H9 (cell line): Measurements from ENCODE around the gene FANCC. TPM values are rescaled to one million over a fixed set of nuclear protein-coding genes. Genes with fewer than 3 reads are reported as not detected.

Source experiments
- DNase-seq: peaks from one replicate; pipeline ENCODE4 v3.0.0-alpha.2; 2017
- H2AFZ ChIP-seq: one replicate; pipeline ENCODE4 v1.6.1; 2013; ENCODE audit warnings: mild to moderate bottlenecking, low read length, control low read depth, moderate library complexity
- H2AK5ac ChIP-seq: 2 replicates; pipeline ENCODE4 v1.6.1; 2013; ENCODE audit warnings: low read length, control low read depth, mixed read lengths; ENCODE audit not compliant: insufficient read length
- H2BK120ac ChIP-seq: one replicate; pipeline ENCODE4 v1.6.1; 2013; ENCODE audit warnings: low read depth, mild to moderate bottlenecking, low read length, control low read depth, inconsistent platforms; ENCODE audit not compliant: poor library complexity, severe bottlenecking
- H2BK12ac ChIP-seq: 2 replicates; pipeline ENCODE4 v1.6.1; 2013; ENCODE audit warnings: low read length, control low read depth, mixed read lengths, low read depth; ENCODE audit not compliant: insufficient read length
- H2BK15ac ChIP-seq: 2 replicates; pipeline ENCODE4 v1.6.1; 2013; ENCODE audit warnings: low read depth, low read length, control low read depth
- H2BK20ac ChIP-seq: one replicate; pipeline ENCODE4 v1.6.1; 2013; ENCODE audit warnings: low read depth, mild to moderate bottlenecking, low read length, control low read depth, inconsistent platforms; ENCODE audit not compliant: poor library complexity, severe bottlenecking
- H2BK5ac ChIP-seq: 2 replicates; pipeline ENCODE4 v1.6.1; 2013; ENCODE audit warnings: low read length, control low read depth, mixed read lengths; ENCODE audit not compliant: insufficient read length
- H3K14ac ChIP-seq: 2 replicates; pipeline ENCODE4 v1.6.1; 2013; ENCODE audit warnings: low read length, control low read depth; ENCODE audit not compliant: insufficient read depth
- H3K18ac ChIP-seq: 2 replicates; pipeline ENCODE4 v1.6.1; 2013; ENCODE audit warnings: low read depth, mild to moderate bottlenecking, mixed read lengths, low read length, control low read depth; ENCODE audit not compliant: insufficient read length
- H3K23ac ChIP-seq: 2 replicates; pipeline ENCODE4 v1.6.1; 2013; ENCODE audit warnings: low read length, control low read depth, mixed read lengths, low read depth; ENCODE audit not compliant: insufficient read length
- H3K23me2 ChIP-seq: 2 replicates; pipeline ENCODE4 v1.6.1; 2013; ENCODE audit warnings: low read depth, mild to moderate bottlenecking, mixed read lengths, low read length, control low read depth; ENCODE audit not compliant: insufficient read length, poor library complexity, severe bottlenecking
- H3K27ac ChIP-seq: 2 replicates; pipeline ENCODE4 v1.5.1; 2013; ENCODE audit warnings: low read length, control low read depth, mixed read lengths, low read depth; ENCODE audit not compliant: insufficient read length
- H3K27me3 ChIP-seq: 2 replicates; pipeline ENCODE4 v1.6.1; 2013; ENCODE audit warnings: low read length, control low read depth, inconsistent platforms; ENCODE audit not compliant: insufficient read depth
- H3K4ac ChIP-seq: 2 replicates; pipeline ENCODE4 v1.6.1; 2013; ENCODE audit warnings: low read depth, mild to moderate bottlenecking, control low read depth, inconsistent platforms, low read length, moderate library complexity
- H3K4me1 ChIP-seq: 2 replicates; pipeline ENCODE4 v1.6.1; 2013; ENCODE audit warnings: low read length, control low read depth, inconsistent platforms; ENCODE audit not compliant: insufficient read depth
- H3K4me2 ChIP-seq: 2 replicates; pipeline ENCODE4 v1.6.1; 2013; ENCODE audit warnings: low read length, control low read depth, mixed read lengths; ENCODE audit not compliant: insufficient read length, insufficient read depth
- H3K56ac ChIP-seq: 2 replicates; pipeline ENCODE4 v1.6.1; 2013; ENCODE audit warnings: low read depth, mild to moderate bottlenecking, mixed read lengths, low read length, control low read depth; ENCODE audit not compliant: insufficient read length
- H3K79me1 ChIP-seq: 2 replicates; pipeline ENCODE4 v1.6.1; 2013; ENCODE audit warnings: low read depth, mild to moderate bottlenecking, moderate library complexity, low read length, control low read depth, inconsistent platforms; ENCODE audit not compliant: insufficient read depth, poor library complexity, severe bottlenecking
- H3K79me2 ChIP-seq: 2 replicates; pipeline ENCODE4 v1.6.1; 2013; ENCODE audit warnings: low read length, control low read depth, inconsistent platforms; ENCODE audit not compliant: insufficient read depth
- H3K9ac ChIP-seq: 2 replicates; pipeline ENCODE4 v1.6.1; 2013; ENCODE audit warnings: low read length, control low read depth, mixed read lengths; ENCODE audit not compliant: insufficient read length; ENCODE audit errors: extremely low read depth
- H3K9me3 ChIP-seq: one replicate; pipeline ENCODE4 v1.6.1; 2013; ENCODE audit warnings: low read depth, low read length, inconsistent platforms; ENCODE audit not compliant: control insufficient read depth
- H3T11ph ChIP-seq: one replicate; pipeline ENCODE4 v1.6.1; 2013; ENCODE audit warnings: mild to moderate bottlenecking, low read length, control low read depth, inconsistent platforms
- H4K20me1 ChIP-seq: one replicate; pipeline ENCODE4 v1.6.1; 2013; ENCODE audit not compliant: control insufficient read depth, insufficient read length, insufficient read depth
- H4K5ac ChIP-seq: 2 replicates; pipeline ENCODE4 v1.6.1; 2013; ENCODE audit warnings: low read depth, mild to moderate bottlenecking, mixed read lengths, low read length, control low read depth; ENCODE audit not compliant: insufficient read length
- H4K8ac ChIP-seq: replicated peaks from 2 replicates; pipeline ENCODE4 v1.6.1; 2013; ENCODE audit warnings: low read length, control low read depth, mixed read lengths, low read depth; ENCODE audit not compliant: insufficient read length
- H4K91ac ChIP-seq: 2 replicates; pipeline ENCODE4 v1.6.1; 2013; ENCODE audit warnings: low read depth, mild to moderate bottlenecking, moderate library complexity, mixed read lengths, low read length, control low read depth; ENCODE audit not compliant: insufficient read length
- H3K27ac Mint-ChIP-seq, 3 experiments: 2 replicates in 2 of 3; 3 replicates in 1 of 3; pipeline ENCODE4 v1.8.0; 2020 to 2021; ENCODE audit warnings: mixed read lengths in 3 of 3, mild to moderate bottlenecking in 1 of 3, moderate library complexity in 1 of 3
- H3K27me3 Mint-ChIP-seq: 2 replicates; pipeline ENCODE4 v1.8.0; 2021; ENCODE audit warnings: low read depth, mild to moderate bottlenecking, moderate library complexity, mixed read lengths
- H3K36me3 Mint-ChIP-seq, 3 experiments: 2 replicates in 2 of 3; 3 replicates in 1 of 3; pipeline ENCODE4 v1.8.0; 2020 to 2021; ENCODE audit warnings: low read depth in 3 of 3, mixed read lengths in 3 of 3; ENCODE audit not compliant: insufficient read depth in 1 of 3
- H3K4me1 Mint-ChIP-seq, 2 experiments: 2 replicates each; pipeline ENCODE4 v1.8.0; 2020; ENCODE audit warnings: mixed read lengths in 2 of 2
- H3K4me3 Mint-ChIP-seq, 2 experiments: 2 replicates in 1 of 2; 3 replicates in 1 of 2; pipeline ENCODE4 v1.8.0; 2020 to 2021; ENCODE audit warnings: mild to moderate bottlenecking in 2 of 2, mixed read lengths in 2 of 2, moderate library complexity in 1 of 2
- H3K9me3 Mint-ChIP-seq, 2 experiments: 2 replicates in 1 of 2; 3 replicates in 1 of 2; pipeline ENCODE4 v1.8.0; 2020; ENCODE audit warnings: mild to moderate bottlenecking in 2 of 2, mixed read lengths in 2 of 2, moderate library complexity in 1 of 2
- WGBS: extraction: QIAGEN DNeasy Blood & Tissue Kit; methylation state at CpG from one replicate; pipeline ENCODE4 v1.1.7; 2013; ENCODE audit warnings: missing lambda C conversion rate, low lambda C conversion rate, mixed read lengths; ENCODE audit not compliant: insufficient read length; ENCODE audit errors: extremely low coverage; 5-methylcytosine and 5-hydroxymethylcytosine counted together
- total RNA-seq: library from RNA; stranded (reverse); gene quantifications from 2 replicates; pipeline ENCODE4 v1.2.1, GENCODE V29; 2021
- TF ChIP-seq, protein P1 (sequence below): fragments of 200-600 bp; sonication (generic); conservative IDR thresholded peaks from 3 replicates; pipeline ENCODE4 v1.8.0; 2021; ENCODE audit warnings: antibody characterized with exemption, mild to moderate bottlenecking

The FANCC gene
- total RNA-seq, 1 experiment from 2014 or later: 14.6 TPM

DNA sequence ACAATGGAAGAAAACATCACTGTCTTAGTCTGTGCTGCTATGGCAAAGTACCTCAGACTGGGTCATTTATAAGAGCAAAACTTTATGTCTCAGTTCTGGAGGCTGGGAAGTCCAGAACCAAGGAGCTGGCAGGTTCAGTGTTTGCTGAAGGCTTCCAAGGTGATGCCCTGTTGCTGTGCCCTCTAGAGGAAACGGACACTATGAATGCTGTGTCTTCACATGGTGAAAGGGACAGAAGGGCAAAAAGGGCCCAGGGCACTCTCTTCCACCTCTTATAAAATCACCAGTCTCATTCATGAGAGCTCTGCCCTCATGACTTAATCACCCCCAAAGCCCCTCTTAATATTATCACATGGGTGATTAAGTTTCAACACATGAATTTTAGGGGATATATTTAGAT lies 143.5 kb downstream of the FANCC start:
- H3K4me1 ChIP-seq: peaks cover 5% of the 10 kb centered on the region
- no peak overlapping the region for H3K4ac ChIP-seq
- TF ChIP-seq, protein P1, sequence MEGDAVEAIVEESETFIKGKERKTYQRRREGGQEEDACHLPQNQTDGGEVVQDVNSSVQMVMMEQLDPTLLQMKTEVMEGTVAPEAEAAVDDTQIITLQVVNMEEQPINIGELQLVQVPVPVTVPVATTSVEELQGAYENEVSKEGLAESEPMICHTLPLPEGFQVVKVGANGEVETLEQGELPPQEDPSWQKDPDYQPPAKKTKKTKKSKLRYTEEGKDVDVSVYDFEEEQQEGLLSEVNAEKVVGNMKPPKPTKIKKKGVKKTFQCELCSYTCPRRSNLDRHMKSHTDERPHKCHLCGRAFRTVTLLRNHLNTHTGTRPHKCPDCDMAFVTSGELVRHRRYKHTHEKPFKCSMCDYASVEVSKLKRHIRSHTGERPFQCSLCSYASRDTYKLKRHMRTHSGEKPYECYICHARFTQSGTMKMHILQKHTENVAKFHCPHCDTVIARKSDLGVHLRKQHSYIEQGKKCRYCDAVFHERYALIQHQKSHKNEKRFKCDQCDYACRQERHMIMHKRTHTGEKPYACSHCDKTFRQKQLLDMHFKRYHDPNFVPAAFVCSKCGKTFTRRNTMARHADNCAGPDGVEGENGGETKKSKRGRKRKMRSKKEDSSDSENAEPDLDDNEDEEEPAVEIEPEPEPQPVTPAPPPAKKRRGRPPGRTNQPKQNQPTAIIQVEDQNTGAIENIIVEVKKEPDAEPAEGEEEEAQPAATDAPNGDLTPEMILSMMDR: no peak
- no peak overlapping the region for H2BK12ac ChIP-seq
- no peak overlapping the region for H3K23ac ChIP-seq
- H3K79me2 ChIP-seq: no peaks in the 10 kb centered on the region
- H3K27ac Mint-ChIP-seq: 0 out of 7 replicates have a peak overlapping the region, but pooled peaks of 1 of the 3 experiments have one; percentile 22
- no peak overlapping the region for H3K14ac ChIP-seq
- WGBS: no CpG with 5 or more reads among the region's 1 CpG
- H2BK5ac ChIP-seq: no peak overlapping the region
- H4K91ac ChIP-seq: no peak overlapping the region
- no peak overlapping the region for H2BK120ac ChIP-seq
- no peak overlapping the region for H3T11ph ChIP-seq
- no peak overlapping the region for H4K8ac ChIP-seq
- H3K56ac ChIP-seq: no peak overlapping the region
- peaks cover 22 to 25% of the 10 kb centered on the region in 2 experiments for H3K4me1 Mint-ChIP-seq
- no peaks in the 10 kb centered on the region for H3K79me1 ChIP-seq
- no peak overlapping the region for H3K27ac ChIP-seq
- H2AK5ac ChIP-seq: no peak overlapping the region
- H3K18ac ChIP-seq: no peak overlapping the region
- H3K9me3 Mint-ChIP-seq: no peaks in the 10 kb centered on the region
- no peaks in the 10 kb centered on the region for H3K23me2 ChIP-seq
- H2AFZ ChIP-seq: no peak overlapping the region
- no peaks in the 10 kb centered on the region for H3K9me3 ChIP-seq
- H3K27me3 ChIP-seq: no peaks in the 10 kb centered on the region
- H2BK15ac ChIP-seq: no peak overlapping the region
- H3K4me2 ChIP-seq: no peak overlapping the region
- DNase-seq: no peak
- no peak overlapping the region for H3K9ac ChIP-seq
- H4K5ac ChIP-seq: no peak overlapping the region
- no peaks in the 10 kb centered on the region for H3K36me3 Mint-ChIP-seq
- H3K4me3 Mint-ChIP-seq: no peak overlapping the region
- no peak overlapping the region for H2BK20ac ChIP-seq
- peaks cover 3% of the 10 kb centered on the region for H4K20me1 ChIP-seq
- no peaks in the 10 kb centered on the region for H3K27me3 Mint-ChIP-seq
